ENCODE data around the gene KCNMA1.
A peak's percentile ranks its signal among the peaks of the same experiment; 100 is the strongest.

KCNMA1 gene

DNA sequence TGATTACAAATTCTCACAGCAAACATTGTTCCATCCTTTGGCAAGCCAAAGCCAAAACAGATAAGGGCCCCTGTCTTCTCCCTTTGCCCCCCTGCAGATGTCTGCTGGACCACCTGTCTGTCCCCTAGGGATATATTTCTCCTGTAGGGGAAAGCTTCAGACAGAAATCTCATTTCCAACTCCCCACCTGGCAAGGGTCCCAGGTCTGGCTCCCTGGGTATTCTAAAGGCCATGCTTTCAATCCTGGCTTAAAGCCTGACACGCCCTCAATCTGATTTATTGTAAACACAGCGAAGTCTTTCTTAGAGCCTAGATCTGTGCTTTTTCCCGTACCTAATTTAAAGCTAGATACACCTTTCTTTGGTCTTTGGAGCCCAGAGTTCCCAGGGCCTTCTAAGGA lies 66.1 kb downstream of the KCNMA1 start:
- Histone ChIP-seq H3K36me3 (ENCODE audit: control insufficient read depth, insufficient read depth, low read length) (no peaks in the 10 kb centered on the region), H3K9me3 (ENCODE audit: control insufficient read depth, low read length) (no peaks in the 10 kb centered on the region), H3K4me1 (ENCODE audit: control insufficient read depth, insufficient read depth, low read length, poor library complexity, severe bottlenecking) (no peaks in the 10 kb centered on the region), H3K27ac (ENCODE audit: low read depth, low read length, severe bottlenecking) (no peak overlapping the region), H3K4me3 (ENCODE audit: extremely low read depth, insufficient read depth, low read length, poor library complexity, severe bottlenecking) (no peak overlapping the region)
- WGBS, 2 experiments (ENCODE audit: insufficient coverage in 2 of 2), result 93 to 95% methylated on average over 3 of the region's 3 CpGs

GRCh38 chr10:77566914-77567566 lies 70.6 kb downstream of the KCNMA1 start:
- Histone ChIP-seq H3K4me3 (ENCODE audit: extremely low read depth, insufficient read depth, low read length, poor library complexity, severe bottlenecking) (no peak overlapping the region), H3K27ac (ENCODE audit: low read depth, low read length, severe bottlenecking) (no peak overlapping the region), H3K36me3 (ENCODE audit: control insufficient read depth, insufficient read depth, low read length) (no peaks in the 10 kb centered on the region), H3K4me1 (ENCODE audit: control insufficient read depth, insufficient read depth, low read length, poor library complexity, severe bottlenecking) (peaks cover 19% of the 10 kb centered on the region), H3K9me3 (ENCODE audit: control insufficient read depth, low read length) (no peaks in the 10 kb centered on the region)
- WGBS, 2 experiments (ENCODE audit: insufficient coverage in 2 of 2), result 93 to 96% methylated on average over 8 to 11 of the region's 13 CpGs

- 82 to 87% methylated on average over 6 of the region's 6 CpGs for WGBS, 2 experiments (ENCODE audit: insufficient coverage in 2 of 2)
- Histone ChIP-seq H3K4me1 (ENCODE audit: control insufficient read depth, insufficient read depth, low read length, poor library complexity, severe bottlenecking) (peaks cover 19% of the 10 kb centered on the region), H3K4me3 (ENCODE audit: extremely low read depth, insufficient read depth, low read length, poor library complexity, severe bottlenecking) (no peak overlapping the region), H3K9me3 (ENCODE audit: control insufficient read depth, low read length) (no peaks in the 10 kb centered on the region), H3K36me3 (ENCODE audit: control insufficient read depth, insufficient read depth, low read length) (no peaks in the 10 kb centered on the region), H3K27ac (ENCODE audit: low read depth, low read length, severe bottlenecking) (no peak overlapping the region)
These were observed 71.4 kb downstream of the KCNMA1 start for GRCh38 chr10:77566236-77566635.

GRCh38 chr10:77565590-77566023 lies 72.0 kb downstream of the KCNMA1 start:
- Histone ChIP-seq H3K4me3 (ENCODE audit: extremely low read depth, insufficient read depth, low read length, poor library complexity, severe bottlenecking) (no peak overlapping the region), H3K36me3 (ENCODE audit: control insufficient read depth, insufficient read depth, low read length) (no peaks in the 10 kb centered on the region), H3K4me1 (ENCODE audit: control insufficient read depth, insufficient read depth, low read length, poor library complexity, severe bottlenecking) (peaks cover 19% of the 10 kb centered on the region), H3K9me3 (ENCODE audit: control insufficient read depth, low read length) (no peaks in the 10 kb centered on the region), H3K27ac (ENCODE audit: low read depth, low read length, severe bottlenecking) (peak overlapping the region; percentile 76)
- WGBS, 2 experiments (ENCODE audit: insufficient coverage in 2 of 2), result 0% methylated on average over 1 of the region's 4 CpGs

DNA sequence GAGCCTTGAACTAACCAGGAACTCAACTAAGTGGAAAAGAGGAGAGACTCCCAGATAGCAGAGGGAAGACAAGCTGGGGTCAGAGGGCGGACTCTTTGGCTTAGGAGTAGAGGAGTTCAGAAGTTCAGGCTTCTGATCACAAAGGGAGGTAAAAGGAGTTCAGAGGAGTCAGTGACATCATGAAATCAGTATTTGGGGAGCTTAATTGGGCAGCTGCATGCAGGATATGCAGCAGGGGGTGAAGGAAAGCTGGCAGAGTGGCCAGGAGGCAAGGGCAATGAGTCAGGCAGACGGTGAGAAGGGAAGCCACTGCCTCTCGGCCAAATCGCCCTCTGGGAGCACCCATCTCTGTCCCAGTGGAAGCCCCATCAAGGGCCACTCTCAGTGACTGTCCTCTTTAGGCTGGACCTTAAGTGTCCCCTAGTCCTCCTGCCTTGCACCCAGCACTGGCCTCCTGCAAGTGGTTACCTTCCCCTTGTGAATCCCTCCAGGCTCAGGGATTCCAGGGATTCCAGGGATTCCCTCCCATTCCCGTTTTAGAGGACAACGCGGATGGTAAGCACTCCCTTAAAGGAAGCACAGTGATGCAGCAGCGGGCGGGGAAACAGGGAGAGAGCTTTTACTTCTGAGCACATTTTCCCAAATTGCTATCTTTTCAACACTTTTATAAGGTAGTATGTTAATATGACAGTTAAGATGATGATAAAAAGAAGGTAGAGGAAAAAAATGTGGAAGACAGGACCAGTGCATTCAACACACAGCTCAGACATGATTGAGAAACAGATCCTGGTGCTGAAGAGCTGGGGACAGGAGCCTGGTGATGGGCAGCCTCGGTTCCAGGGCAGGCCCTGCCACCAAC lies 72.6 kb downstream of the KCNMA1 start:
- WGBS, 2 experiments (ENCODE audit: insufficient coverage in 2 of 2), result 19 to 33% methylated on average over 5 to 8 of the region's 10 CpGs
- Histone ChIP-seq H3K27ac (ENCODE audit: low read depth, low read length, severe bottlenecking) (peak overlapping the region; percentile 76), H3K9me3 (ENCODE audit: control insufficient read depth, low read length) (no peaks in the 10 kb centered on the region), H3K36me3 (ENCODE audit: control insufficient read depth, insufficient read depth, low read length) (no peaks in the 10 kb centered on the region), H3K4me3 (ENCODE audit: extremely low read depth, insufficient read depth, low read length, poor library complexity, severe bottlenecking) (no peak overlapping the region), H3K4me1 (ENCODE audit: control insufficient read depth, insufficient read depth, low read length, poor library complexity, severe bottlenecking) (peaks cover 19% of the 10 kb centered on the region)

GRCh38 chr10:77563638-77564270 lies 73.9 kb downstream of the KCNMA1 start:
- Histone ChIP-seq H3K4me3 (ENCODE audit: extremely low read depth, insufficient read depth, low read length, poor library complexity, severe bottlenecking) (no peak overlapping the region), H3K36me3 (ENCODE audit: control insufficient read depth, insufficient read depth, low read length) (no peaks in the 10 kb centered on the region), H3K9me3 (ENCODE audit: control insufficient read depth, low read length) (no peaks in the 10 kb centered on the region), H3K4me1 (ENCODE audit: control insufficient read depth, insufficient read depth, low read length, poor library complexity, severe bottlenecking) (peaks cover 19% of the 10 kb centered on the region), H3K27ac (ENCODE audit: low read depth, low read length, severe bottlenecking) (no peak overlapping the region)
- 95 to 99% methylated on average over 8 to 9 of the region's 9 CpGs for WGBS, 2 experiments (ENCODE audit: insufficient coverage in 2 of 2)

GRCh38 chr10:77562742-77563141 lies 74.9 kb downstream of the KCNMA1 start:
- 81 to 93% methylated on average over 2 of the region's 3 CpGs for WGBS, 2 experiments (ENCODE audit: insufficient coverage in 2 of 2)
- Histone ChIP-seq H3K9me3 (ENCODE audit: control insufficient read depth, low read length) (no peaks in the 10 kb centered on the region), H3K4me1 (ENCODE audit: control insufficient read depth, insufficient read depth, low read length, poor library complexity, severe bottlenecking) (peaks cover 19% of the 10 kb centered on the region), H3K36me3 (ENCODE audit: control insufficient read depth, insufficient read depth, low read length) (no peaks in the 10 kb centered on the region), H3K27ac (ENCODE audit: low read depth, low read length, severe bottlenecking) (no peak overlapping the region), H3K4me3 (ENCODE audit: extremely low read depth, insufficient read depth, low read length, poor library complexity, severe bottlenecking) (no peak overlapping the region)

- Histone ChIP-seq H3K36me3 (ENCODE audit: control insufficient read depth, insufficient read depth, low read length) (no peaks in the 10 kb centered on the region), H3K9me3 (ENCODE audit: control insufficient read depth, low read length) (no peaks in the 10 kb centered on the region), H3K27ac (ENCODE audit: low read depth, low read length, severe bottlenecking) (no peak overlapping the region), H3K4me3 (ENCODE audit: extremely low read depth, insufficient read depth, low read length, poor library complexity, severe bottlenecking) (no peak overlapping the region), H3K4me1 (ENCODE audit: control insufficient read depth, insufficient read depth, low read length, poor library complexity, severe bottlenecking) (peaks cover 19% of the 10 kb centered on the region)
- 50 to 100% methylated on average over 1 of the region's 3 CpGs for WGBS, 2 experiments (ENCODE audit: insufficient coverage in 2 of 2)
These were observed 75.6 kb downstream of the KCNMA1 start for GRCh38 chr10:77561991-77562390.

- H3K9me3 ChIP-seq (ENCODE audit: control insufficient read depth, low read length), result no peaks in the 10 kb centered on the region
- no peak overlapping the region for H3K4me3 ChIP-seq (ENCODE audit: extremely low read depth, insufficient read depth, low read length, poor library complexity, severe bottlenecking)
- no peaks in the 10 kb centered on the region for H3K36me3 ChIP-seq (ENCODE audit: control insufficient read depth, insufficient read depth, low read length)
- WGBS, 2 experiments (ENCODE audit: insufficient coverage in 2 of 2), result 92 to 100% methylated on average over 1 of the region's 1 CpG
- H3K27ac ChIP-seq (ENCODE audit: low read depth, low read length, severe bottlenecking), result no peak overlapping the region
- H3K4me1 ChIP-seq (ENCODE audit: control insufficient read depth, insufficient read depth, low read length, poor library complexity, severe bottlenecking), result peaks cover 10% of the 10 kb centered on the region
These were observed 77.1 kb downstream of the KCNMA1 start for GRCh38 chr10:77560471-77560870.

- H3K36me3 ChIP-seq (ENCODE audit: control insufficient read depth, insufficient read depth, low read length), result no peaks in the 10 kb centered on the region
- no peak overlapping the region for H3K4me3 ChIP-seq (ENCODE audit: extremely low read depth, insufficient read depth, low read length, poor library complexity, severe bottlenecking)
- H3K27ac ChIP-seq (ENCODE audit: low read depth, low read length, severe bottlenecking), result no peak overlapping the region
- no peaks in the 10 kb centered on the region for H3K9me3 ChIP-seq (ENCODE audit: control insufficient read depth, low read length)
- WGBS, 2 experiments (ENCODE audit: insufficient coverage in 2 of 2), result 60% methylated on average over 3 of the region's 3 CpGs; no CpG with 5 or more reads in 1 of the 2 experiments
- peaks cover 8% of the 10 kb centered on the region for H3K4me1 ChIP-seq (ENCODE audit: control insufficient read depth, insufficient read depth, low read length, poor library complexity, severe bottlenecking)
These were observed 77.6 kb downstream of the KCNMA1 start for GRCh38 chr10:77560052-77560451.

Data from mesodermal cell (in vitro differentiated cells).